MM.1S (cell line): ENCODE results near the gene RNPEP.
"Not testable (repeated sequence)": the region's sequence is repeated elsewhere in the genome, so short reads cannot be mapped to it uniquely, and the experiment has no call there.

Source experiments
- CTCF ChIP-seq: fragments of 300-600 bp; sonication (generic); IDR thresholded peaks from 2 replicates; pipeline ENCODE4 v1.5.1; 2016; ENCODE audit warnings: antibody characterized with exemption, low read length, mixed read lengths
- EZH2phosphoT487 ChIP-seq: fragments of 300-600 bp; sonication (generic); IDR thresholded peaks from 2 replicates; pipeline ENCODE4 v1.6.1; 2018; ENCODE audit warnings: antibody characterized with exemption, low read length

- not testable (repeated sequence) for TF ChIP-seq CTCF, EZH2phosphoT487
These were observed 42.1 kb upstream of the RNPEP start for GRCh38 chr1:201940316-201940715.
